HCT116 (cell line): ENCODE measurements around the gene LIPM. TPM values are rescaled to one million over a fixed set of nuclear protein-coding genes. Genes with fewer than 3 reads are reported as not detected.

Experiments used
- ATAC-seq: fragments of 200-7000 bp; cut with Tn5 transposase; 2 replicates; pipeline ENCODE4 v1.9.1; 2020; ENCODE audit warnings: mild to moderate bottlenecking, moderate library complexity
- BruUV-seq: library from RNA; stranded (reverse); fragments of 400-500 nt; replicated peaks from 2 replicates; lab custom pipeline; 2021; lab: Mats Ljungman, UMichigan
- CTCF ChIA-PET: fragments of 300-600 bp; sonication (Branson Sonifier 250); formaldehyde crosslinking; loops from one replicate; lab custom pipeline; 2021; ENCODE audit warnings: antibody characterized with exemption; lab: Charles Lee
- POLR2A ChIA-PET: fragments of 300-600, 350-600 bp; sonication (Branson Sonifier 250); formaldehyde crosslinking; loops from one replicate; lab custom pipeline; 2021; ENCODE audit warnings: antibody characterized with exemption; lab: Charles Lee
- RAD21 ChIA-PET, 2 experiments: fragments of 300-600 bp; sonication (Branson Sonifier 250); formaldehyde crosslinking; loops; one replicate each; lab custom pipeline; 2023; ENCODE audit warnings: low total read pairs in 2 of 2; ENCODE audit not compliant: uncharacterized antibody in 2 of 2, unreplicated experiment in 2 of 2, low non-redundant PET in 1 of 2; lab: Charles Lee
- DNase-seq: peaks from one replicate; pipeline ENCODE4 v3.0.0-alpha.2; 2010; ENCODE audit warnings: low read depth, low spot score
- H2AFZ ChIP-seq: fragments of 200-600 bp; shearing (Covaris generic), sonication (generic); 2 replicates; pipeline ENCODE4 v1.6.1; 2017; ENCODE audit warnings: low read depth, mixed run types, mixed read lengths, antibody characterized with exemption, low read length; ENCODE audit not compliant: poor library complexity, severe bottlenecking
- H3K27ac ChIP-seq: 2 replicates; pipeline ENCODE4 v1.5.1; 2012; ENCODE audit warnings: low read depth, low read length
- H3K27me3 ChIP-seq: fragments of 200-600 bp; sonication (generic); 2 replicates; pipeline ENCODE4 v1.6.1; 2016; ENCODE audit warnings: mixed run types, low read length, mixed read lengths; ENCODE audit not compliant: insufficient read depth
- H3K36me3 ChIP-seq, 2 experiments: fragments of 200-500 bp in 1 of 2; fragments of 200-600 bp in 1 of 2; sonication (Bioruptor generic) in 1 of 2; sonication (generic) in 1 of 2; 2 replicates each; pipeline versions ENCODE4 v1.5.1 to v1.6.1; 2014 to 2016; ENCODE audit warnings: low read length in 2 of 2, inconsistent platforms in 1 of 2, mixed read lengths in 1 of 2, mixed run types in 1 of 2; ENCODE audit not compliant: insufficient read depth in 2 of 2, control insufficient read depth in 1 of 2
- H3K4me1 ChIP-seq, 2 experiments: fragments of 200-600 bp in 1 of 2; sonication (generic) in 1 of 2; 2 replicates each; pipeline versions ENCODE4 v1.5.1 to v1.6.1; 2012 to 2017; ENCODE audit warnings: low read length in 2 of 2, inconsistent platforms in 1 of 2, mild to moderate bottlenecking in 1 of 2, mixed read lengths in 1 of 2, mixed run types in 1 of 2, moderate library complexity in 1 of 2; ENCODE audit not compliant: insufficient read depth in 2 of 2, control insufficient read depth in 1 of 2
- H3K4me2 ChIP-seq: fragments of 200-600 bp; sonication (generic); 2 replicates; pipeline ENCODE4 v1.6.1; 2017; ENCODE audit warnings: mixed run types, low read length, mixed read lengths
- H3K4me3 ChIP-seq, 2 experiments: fragments of 200-600 bp in 1 of 2; sonication (generic) in 1 of 2; replicated peaks in 1 of 2; 2 replicates each; pipeline ENCODE4 v1.5.1; 2011 to 2016; ENCODE audit warnings: low read length in 2 of 2, control low read depth in 1 of 2, low read depth in 1 of 2, mild to moderate bottlenecking in 1 of 2, mixed read lengths in 1 of 2, mixed run types in 1 of 2
- H3K79me2 ChIP-seq: fragments of 200-600 bp; sonication (generic); 2 replicates; pipeline ENCODE4 v1.6.1; 2017; ENCODE audit warnings: mild to moderate bottlenecking, mixed run types, low read length, moderate library complexity, mixed read lengths; ENCODE audit not compliant: insufficient read depth
- H3K9ac ChIP-seq: fragments of 200-600 bp; sonication (generic); 2 replicates; pipeline ENCODE4 v1.6.1; 2016; ENCODE audit warnings: low read length, mixed read lengths
- H3K9me2 ChIP-seq: fragments of 200-600 bp; sonication (generic), shearing (Covaris generic); 2 replicates; pipeline ENCODE4 v1.6.1; 2017; ENCODE audit warnings: mixed run types, mild to moderate bottlenecking, moderate library complexity; ENCODE audit not compliant: insufficient read depth
- H3K9me3 ChIP-seq, 2 experiments: fragments of 200-500 bp in 1 of 2; fragments of 200-600 bp in 1 of 2; sonication (Bioruptor generic) in 1 of 2; sonication (generic) in 1 of 2; 2 replicates each; pipeline ENCODE4 v1.6.1; 2014 to 2017; ENCODE audit warnings: low read length in 2 of 2, mixed read lengths in 2 of 2, inconsistent platforms in 1 of 2, low read depth in 1 of 2, mild to moderate bottlenecking in 1 of 2, mixed run types in 1 of 2, moderate library complexity in 1 of 2; ENCODE audit not compliant: control insufficient read depth in 1 of 2, insufficient read depth in 1 of 2
- H4K20me1 ChIP-seq: fragments of 200-600 bp; sonication (generic), shearing (Covaris generic); 2 replicates; pipeline ENCODE4 v1.6.1; 2017; ENCODE audit warnings: mixed run types, mild to moderate bottlenecking, moderate library complexity; ENCODE audit not compliant: insufficient read depth
- CEBPB ChIP-seq: IDR thresholded peaks from 2 replicates; pipeline ENCODE4 v1.6.1; 2012; ENCODE audit warnings: low read depth
- EGR1 ChIP-seq: IDR thresholded peaks from 2 replicates; pipeline ENCODE4 v1.6.1; 2012; ENCODE audit warnings: low read depth
- EZH2phosphoT487 ChIP-seq: fragments of 200-600 bp; IDR thresholded peaks from 2 replicates; pipeline ENCODE4 v1.6.1; 2018; ENCODE audit warnings: antibody characterized with exemption, borderline replicate concordance
- FOSL1 ChIP-seq: IDR thresholded peaks from 2 replicates; pipeline ENCODE4 v1.6.1; 2012; ENCODE audit warnings: low read depth
- JUND ChIP-seq: IDR thresholded peaks from 2 replicates; pipeline ENCODE4 v1.6.1; 2012
- MAX ChIP-seq: IDR thresholded peaks from 2 replicates; pipeline ENCODE4 v1.6.1; 2012
- POLR2A ChIP-seq: IDR thresholded peaks from 2 replicates; pipeline ENCODE4 v1.7.0; 2011; ENCODE audit warnings: borderline replicate concordance; ENCODE audit not compliant: insufficient read depth, insufficient read length; ENCODE audit errors: extremely low read depth
- SP1 ChIP-seq: IDR thresholded peaks from 2 replicates; pipeline ENCODE4 v1.6.1; 2012; ENCODE audit warnings: low read depth
- ZFX ChIP-seq: fragments of 450-650 bp; IDR thresholded peaks from 2 replicates; pipeline ENCODE4 v1.6.1; 2017
- ZNF274 ChIP-seq: fragments of 200-500 bp; sonication (Bioruptor generic); IDR thresholded peaks from 2 replicates; pipeline ENCODE4 v1.6.1; 2014; ENCODE audit warnings: mild to moderate bottlenecking, low read depth, low read length, inconsistent platforms
- intact Hi-C: fragments of 100-400 bp; cut with micrococcal nuclease; formaldehyde crosslinking; loops from 2 replicates; pipeline ENCODE4 v1.10.0; 2022
- total RNA-seq: library from RNA; stranded (reverse); gene quantifications from one replicate; pipeline ENCODE4 v1.2.1, GENCODE V29; 2021; ENCODE audit not compliant: unreplicated experiment

The LIPM gene
- total RNA-seq, 1 experiment from 2014 or later, result not detected

DNA sequence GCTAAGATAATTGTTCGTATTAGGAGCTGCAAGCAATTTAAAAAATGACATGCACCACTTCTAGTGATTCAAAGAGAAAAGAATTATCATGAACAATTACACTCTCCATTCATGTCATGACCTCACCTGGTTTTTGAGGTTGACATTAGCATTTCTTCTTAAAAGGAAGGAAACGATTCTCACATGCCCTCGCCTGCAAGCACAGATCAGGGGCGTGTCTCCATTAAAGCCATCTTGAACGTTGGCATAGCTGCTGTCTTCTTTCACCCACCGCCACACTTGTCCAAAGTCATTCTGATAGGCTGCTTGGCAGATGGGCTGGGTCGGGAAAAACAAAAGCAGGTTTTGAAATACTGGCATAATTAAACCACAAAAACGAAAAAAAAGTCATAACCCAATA, 29.2 kb downstream of the LIPM start:
- Histone ChIP-seq H3K9ac (no peak overlapping the region), H3K36me3 (no peaks in the 10 kb centered on the region), H3K4me2 (no peak overlapping the region), H4K20me1 (no peaks in the 10 kb centered on the region), H3K27me3 (no peaks in the 10 kb centered on the region), H3K4me3 (no peak overlapping the region), H3K4me1 (peaks cover 3 to 13% of the 10 kb centered on the region in 2 experiments; a peak in 1 of 4 replicates), H3K9me2 (no peaks in the 10 kb centered on the region)
- no TSS peak for BruUV-seq
- CTCF ChIA-PET, result no interaction called here
- intact Hi-C loops, result no loop called here
- POLR2A ChIA-PET, result no interaction called here
- RAD21 ChIA-PET, result no interaction called here
- no peak for TF ChIP-seq EZH2phosphoT487
- no peak for TF ChIP-seq CEBPB
- no peak for TF ChIP-seq POLR2A
- no peak for TF ChIP-seq JUND
- no peak for TF ChIP-seq ZNF274
- TF ChIP-seq, all 23 proteins: peak for 0
- Histone ChIP-seq H3K79me2 (no peaks in the 10 kb centered on the region), H2AFZ (no peak overlapping the region), H3K9me3 (no peaks in the 10 kb centered on the region), H3K27ac (no peak overlapping the region)
- DNase-seq (no peak), ATAC-seq (no peak)

DNA sequence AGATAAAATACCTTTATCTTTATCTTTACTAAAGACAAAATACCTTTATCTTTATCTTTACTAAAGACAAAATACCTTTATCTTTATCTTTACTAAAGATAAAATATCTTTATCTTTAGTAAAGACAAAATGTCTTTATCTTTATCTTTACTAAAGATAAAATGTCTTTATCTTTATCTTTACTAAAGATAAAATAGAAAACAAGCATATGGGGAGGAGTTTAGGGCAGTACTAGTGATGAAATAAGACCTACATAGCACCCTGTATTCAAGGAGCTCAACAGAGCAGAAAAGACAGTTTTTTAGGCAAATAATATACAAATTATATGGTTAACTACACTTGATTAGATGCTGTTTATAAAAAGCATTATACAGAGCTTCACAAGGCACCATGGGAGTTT, 29.8 kb downstream of the LIPM start:
- H3K36me3 ChIP-seq, result no peaks in the 10 kb centered on the region
- ChIA-PET RAD21 (no interaction called here), POLR2A (no interaction called here), CTCF (interaction anchor here (1.2 kb wide), 1 partner anchor 267 kb away, joined by 3 read pairs; no protein-coding TSS in a partner anchor)
- no peaks in the 10 kb centered on the region for H3K9me2 ChIP-seq
- H3K4me3 ChIP-seq, result no peak overlapping the region
- TF ChIP-seq JUND, result no peak
- no peak for TF ChIP-seq EGR1
- no peak for TF ChIP-seq FOSL1
- no peak for TF ChIP-seq MAX
- TF ChIP-seq SP1, result no peak
- TF ChIP-seq ZFX, result no peak
- intact Hi-C loops, result no loop called here
- H3K4me2 ChIP-seq, result no peak overlapping the region
- ATAC-seq (no peak), DNase-seq (no peak)
- no peaks in the 10 kb centered on the region for H3K9me3 ChIP-seq
- H3K79me2 ChIP-seq, result no peaks in the 10 kb centered on the region
- H2AFZ ChIP-seq, result no peak overlapping the region
- H3K4me1 ChIP-seq, result peaks cover 3 to 13% of the 10 kb centered on the region in 2 experiments; a peak in 1 of 4 replicates
- H3K9ac ChIP-seq, result no peak overlapping the region
- BruUV-seq, result no TSS peak
- no peaks in the 10 kb centered on the region for H4K20me1 ChIP-seq
- no peaks in the 10 kb centered on the region for H3K27me3 ChIP-seq
- H3K27ac ChIP-seq, result no peak overlapping the region
